GM21367 (cell line): ENCODE data around the gene ZBTB24.

Experiments used
- ATAC-seq: cut with Tn5 transposase; IDR thresholded peaks from one replicate; pipeline ENCODE4 v1.9.1; 2021; ENCODE audit not compliant: unreplicated experiment

ZBTB24 gene

GRCh38 chr6:109429496-109429895 lies 53.5 kb downstream of the ZBTB24 start:
- ATAC-seq, result no peak

- ATAC-seq, result no peak
Observed at GRCh38 chr6:109428889-109429477, 54.0 kb downstream of the ZBTB24 start.

- ATAC-seq, result no peak
Observed at GRCh38 chr6:109424946-109425345, 58.1 kb downstream of the ZBTB24 start.

DNA sequence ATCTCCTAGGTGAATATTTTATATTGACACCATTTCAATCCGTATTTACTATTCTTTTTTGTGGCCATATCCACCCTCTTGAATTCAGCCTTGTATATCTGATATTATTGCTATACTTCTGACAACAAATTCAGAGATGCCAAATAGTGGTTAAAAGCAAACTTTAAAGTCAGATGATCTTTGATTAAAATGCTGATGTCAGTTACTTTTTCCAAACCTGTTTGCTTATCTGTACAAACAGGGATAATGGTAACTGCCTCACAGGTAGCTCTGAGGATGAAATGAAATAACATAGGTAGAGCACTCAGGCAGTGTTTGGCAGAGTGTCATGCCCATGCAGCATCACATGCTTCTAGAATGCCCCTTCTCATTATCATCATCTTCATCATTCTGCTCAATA lies 61.8 kb downstream of the ZBTB24 start:
- no peak for ATAC-seq

GRCh38 chr6:109420751-109421150 lies 62.3 kb downstream of the ZBTB24 start:
- ATAC-seq, result no peak

DNA sequence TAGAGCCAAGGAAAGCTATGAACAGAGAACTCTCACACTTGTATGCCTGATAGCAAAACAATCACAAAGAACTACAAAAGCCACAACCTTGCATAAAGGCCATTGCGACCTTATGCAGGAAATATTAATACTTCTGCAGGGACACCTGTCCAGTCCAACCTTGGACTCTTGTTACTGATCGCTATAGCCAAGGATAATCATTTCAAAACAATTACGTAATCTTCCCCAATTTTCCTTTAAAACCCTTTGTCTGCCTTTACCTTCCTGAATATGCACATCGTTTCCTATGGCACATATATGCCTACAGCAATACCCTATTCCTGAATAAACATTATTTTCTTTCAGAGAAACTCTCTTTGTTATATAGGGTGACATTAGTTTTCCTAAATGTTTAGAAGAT lies 65.4 kb downstream of the ZBTB24 start:
- ATAC-seq, result no peak
